GM12875 (cell line): ENCODE measurements around the gene C12orf54.
"Not testable (repeated sequence)": the region's sequence is repeated elsewhere in the genome, so short reads cannot be mapped to it uniquely, and the experiment has no call there.

Experiments used
- H3K4me3 ChIP-seq: one replicate; pipeline ENCODE4 v1.5.1; 2011; ENCODE audit warnings: low read depth, low read length, control low read depth
- TF ChIP-seq, protein P1 (sequence below): IDR thresholded peaks from 2 replicates; pipeline ENCODE4 v1.5.1; 2011; ENCODE audit warnings: low read depth, mild to moderate bottlenecking, control low read depth, inconsistent platforms, low read length, moderate library complexity, borderline replicate concordance; ENCODE audit not compliant: insufficient read depth

The C12orf54 gene

DNA sequence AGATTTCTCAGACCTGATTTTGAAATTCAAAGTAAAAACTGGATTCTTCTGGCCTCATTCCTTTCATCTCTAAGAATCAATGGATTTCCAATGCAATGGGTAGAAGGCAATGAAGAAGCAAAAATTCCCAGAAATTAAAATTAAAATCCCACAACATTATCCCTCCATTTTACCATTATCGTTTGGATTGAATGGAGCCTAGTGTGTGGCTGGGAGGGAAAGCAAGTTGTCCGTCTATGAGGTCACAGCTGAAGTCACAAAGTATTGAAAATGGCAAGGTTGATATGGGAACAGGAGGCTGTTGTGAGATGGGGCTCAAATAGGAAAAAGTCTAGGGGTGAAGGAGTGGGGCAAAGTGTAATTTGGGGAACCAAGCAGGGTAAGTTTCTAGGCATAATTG lies at the start of gene C12orf54:
Gene C12orf54, plus strand, starts transcription at position 301 of the 400 bp plus-strand sequence. CDS start 799 bp downstream, outside the sequence.
- TF ChIP-seq, protein P1, sequence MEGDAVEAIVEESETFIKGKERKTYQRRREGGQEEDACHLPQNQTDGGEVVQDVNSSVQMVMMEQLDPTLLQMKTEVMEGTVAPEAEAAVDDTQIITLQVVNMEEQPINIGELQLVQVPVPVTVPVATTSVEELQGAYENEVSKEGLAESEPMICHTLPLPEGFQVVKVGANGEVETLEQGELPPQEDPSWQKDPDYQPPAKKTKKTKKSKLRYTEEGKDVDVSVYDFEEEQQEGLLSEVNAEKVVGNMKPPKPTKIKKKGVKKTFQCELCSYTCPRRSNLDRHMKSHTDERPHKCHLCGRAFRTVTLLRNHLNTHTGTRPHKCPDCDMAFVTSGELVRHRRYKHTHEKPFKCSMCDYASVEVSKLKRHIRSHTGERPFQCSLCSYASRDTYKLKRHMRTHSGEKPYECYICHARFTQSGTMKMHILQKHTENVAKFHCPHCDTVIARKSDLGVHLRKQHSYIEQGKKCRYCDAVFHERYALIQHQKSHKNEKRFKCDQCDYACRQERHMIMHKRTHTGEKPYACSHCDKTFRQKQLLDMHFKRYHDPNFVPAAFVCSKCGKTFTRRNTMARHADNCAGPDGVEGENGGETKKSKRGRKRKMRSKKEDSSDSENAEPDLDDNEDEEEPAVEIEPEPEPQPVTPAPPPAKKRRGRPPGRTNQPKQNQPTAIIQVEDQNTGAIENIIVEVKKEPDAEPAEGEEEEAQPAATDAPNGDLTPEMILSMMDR = no peak
- no peak within 1 kb of the TSS for H3K4me3 ChIP-seq

DNA sequence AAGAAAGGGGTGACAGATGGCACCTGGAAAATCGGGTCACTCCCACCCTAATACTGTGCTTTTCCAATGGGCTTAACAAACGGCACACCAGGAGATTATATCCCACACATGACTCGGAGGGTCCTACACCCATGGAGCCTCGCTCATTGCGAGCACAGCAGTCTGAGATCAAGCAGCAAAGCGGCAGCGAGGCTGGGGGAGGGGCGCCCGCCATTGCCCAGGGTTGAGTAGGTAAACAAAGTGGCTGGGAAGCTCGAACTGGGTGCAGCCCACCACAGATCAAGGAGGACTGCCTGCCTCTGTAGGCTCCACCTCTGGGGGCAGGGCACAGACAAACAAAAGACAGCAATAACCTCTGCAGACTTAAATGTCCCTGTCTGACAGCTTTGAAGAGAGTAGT lies 48.3 kb upstream of the C12orf54 start:
- H3K4me3 ChIP-seq = not testable (repeated sequence)

GRCh38 chr12:48441069-48441468 lies 41.2 kb upstream of the C12orf54 start:
- TF ChIP-seq, protein P1 = no peak
- H3K4me3 ChIP-seq = no peak overlapping the region

DNA sequence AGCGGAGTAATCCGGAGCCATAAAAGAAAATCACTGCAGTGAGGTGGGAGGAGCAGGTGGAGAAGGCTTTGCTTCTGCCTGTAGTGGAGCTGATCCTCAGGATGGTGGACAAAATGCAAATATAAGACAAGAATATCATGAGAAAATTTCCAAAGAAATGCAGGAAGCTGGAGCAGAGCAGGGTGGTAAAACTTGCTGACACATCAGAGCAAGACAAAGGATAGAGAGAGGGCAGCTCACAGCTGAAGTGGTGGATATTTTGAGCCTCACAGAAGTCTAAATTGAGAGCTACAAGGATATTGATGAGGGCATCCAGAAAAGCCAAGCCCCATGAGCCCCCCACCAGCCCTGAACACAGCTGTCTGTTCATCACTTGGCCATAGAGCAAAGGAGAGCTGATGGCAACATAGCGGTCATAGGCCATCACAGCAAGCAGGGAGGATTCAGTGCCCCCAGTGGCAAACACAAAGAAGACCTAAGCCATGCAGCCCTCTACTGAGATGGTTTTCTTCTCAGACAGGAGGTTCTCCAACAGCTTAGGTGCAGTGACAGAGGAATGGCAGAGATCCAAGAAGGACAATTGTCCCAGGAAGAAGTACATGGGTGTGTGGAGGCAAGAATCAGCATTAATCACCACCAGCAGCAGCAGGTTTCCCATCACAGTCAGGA lies 40.0 kb upstream of the C12orf54 start:
- TF ChIP-seq, protein P1 = peak; percentile 46; the same call in 1 of the 2 replicates
- no peak overlapping the region for H3K4me3 ChIP-seq

DNA sequence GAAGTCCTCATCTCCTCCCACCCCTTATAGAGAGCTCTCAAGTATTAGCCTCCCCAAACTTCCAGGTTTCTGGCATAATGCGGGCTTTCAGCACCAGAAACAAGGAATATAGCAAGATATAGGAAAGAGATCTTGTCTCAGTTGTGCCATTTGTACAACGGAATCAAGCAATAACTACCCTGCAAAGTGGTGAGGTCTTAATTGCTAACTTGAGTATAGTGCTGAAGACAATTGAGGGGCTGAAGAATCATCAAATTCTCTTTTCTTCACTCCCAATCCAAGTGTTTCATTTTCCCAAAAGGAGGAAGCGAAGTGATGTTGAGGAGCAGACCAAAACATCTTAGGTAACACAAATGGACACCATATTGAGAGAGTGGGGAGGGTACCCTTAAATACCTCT lies 36.8 kb upstream of the C12orf54 start:
- TF ChIP-seq, protein P1 = no peak
- H3K4me3 ChIP-seq = no peak overlapping the region

GRCh38 chr12:48446161-48446776 lies 36.0 kb upstream of the C12orf54 start:
- H3K4me3 ChIP-seq = no peak overlapping the region

GRCh38 chr12:48447755-48448154 lies 34.5 kb upstream of the C12orf54 start:
- H3K4me3 ChIP-seq = no peak overlapping the region
- TF ChIP-seq, protein P1 = no peak

More at GRCh38 chr12:48446161-48446776, 36.0 kb upstream of the C12orf54 start:
- TF ChIP-seq, protein P1 = no peak
